ENCODE measurements around the gene YIPF5. TPM values are rescaled to one million over a fixed set of nuclear protein-coding genes. Genes with fewer than 3 reads are reported as not detected.

YIPF5 gene
- total and polyA plus RNA-seq, 2 donors (not counting 3 experiments of a cell fraction or from before 2014, with no cell fraction given) = 73.7 to 78.7 TPM

DNA sequence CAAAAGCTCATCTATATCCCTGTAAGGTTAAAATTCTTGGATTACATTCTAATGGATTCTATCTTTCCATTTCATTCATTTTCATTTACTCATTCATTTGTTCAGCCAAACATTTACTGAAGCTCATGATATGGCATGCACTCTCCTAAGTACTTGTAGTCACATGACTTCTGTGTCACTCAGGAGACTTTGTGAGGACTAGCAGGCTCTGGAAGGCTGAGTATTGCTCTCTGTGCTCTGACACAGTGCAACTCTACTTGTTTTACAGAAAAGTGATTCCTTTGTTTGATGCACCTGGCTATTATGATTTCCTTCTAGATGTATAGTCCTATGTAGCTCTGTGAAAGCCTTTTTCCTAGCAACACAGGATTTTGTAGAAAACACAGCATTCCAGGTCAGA, 53.0 kb downstream of the YIPF5 start:
- no peaks in the 10 kb centered on the region for H3K9me3 ChIP-seq (replicated peaks; ENCODE audit: control insufficient read depth, insufficient read depth, low read length)
- CTCF ChIA-PET = no interaction called here
- BruUV-seq (replicated peaks) = no TSS peak
- no peaks in the 10 kb centered on the region for H3K9me1 ChIP-seq (replicated peaks; ENCODE audit: control insufficient read depth, extremely low read depth, insufficient read depth, low read length)
- FAIRE-seq (no peak), DNase-seq (ENCODE audit: low read depth, low spot score) (peak; percentile 81)
- H4K20me1 ChIP-seq (replicated peaks; ENCODE audit: control insufficient read depth, extremely low read depth, insufficient read depth, low read length) = no peaks in the 10 kb centered on the region
- TF ChIP-seq, protein P1, sequence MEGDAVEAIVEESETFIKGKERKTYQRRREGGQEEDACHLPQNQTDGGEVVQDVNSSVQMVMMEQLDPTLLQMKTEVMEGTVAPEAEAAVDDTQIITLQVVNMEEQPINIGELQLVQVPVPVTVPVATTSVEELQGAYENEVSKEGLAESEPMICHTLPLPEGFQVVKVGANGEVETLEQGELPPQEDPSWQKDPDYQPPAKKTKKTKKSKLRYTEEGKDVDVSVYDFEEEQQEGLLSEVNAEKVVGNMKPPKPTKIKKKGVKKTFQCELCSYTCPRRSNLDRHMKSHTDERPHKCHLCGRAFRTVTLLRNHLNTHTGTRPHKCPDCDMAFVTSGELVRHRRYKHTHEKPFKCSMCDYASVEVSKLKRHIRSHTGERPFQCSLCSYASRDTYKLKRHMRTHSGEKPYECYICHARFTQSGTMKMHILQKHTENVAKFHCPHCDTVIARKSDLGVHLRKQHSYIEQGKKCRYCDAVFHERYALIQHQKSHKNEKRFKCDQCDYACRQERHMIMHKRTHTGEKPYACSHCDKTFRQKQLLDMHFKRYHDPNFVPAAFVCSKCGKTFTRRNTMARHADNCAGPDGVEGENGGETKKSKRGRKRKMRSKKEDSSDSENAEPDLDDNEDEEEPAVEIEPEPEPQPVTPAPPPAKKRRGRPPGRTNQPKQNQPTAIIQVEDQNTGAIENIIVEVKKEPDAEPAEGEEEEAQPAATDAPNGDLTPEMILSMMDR (IDR thresholded peaks at IDR 0.05; ENCODE audit: extremely low read depth in 1 of 2, insufficient read depth in 1 of 2, low read depth in 1 of 2, low read length in 2 of 2) = no peak
- no peak for TF ChIP-seq MYC (IDR thresholded peaks at IDR 0.05; ENCODE audit: low read depth, low read length)
- TF ChIP-seq GATA2 (IDR thresholded peaks at IDR 0.05; ENCODE audit: insufficient read depth, insufficient read length, low read depth, low read length) = no peak
- TF ChIP-seq POLR2A (IDR thresholded peaks at IDR 0.05; ENCODE audit: low read depth, low read length) = no peak
- TF ChIP-seq FOS (IDR thresholded peaks at IDR 0.05; ENCODE audit: borderline replicate concordance, insufficient read depth, low read length) = no peak
- TF ChIP-seq JUN (IDR thresholded peaks at IDR 0.05; ENCODE audit: borderline replicate concordance, insufficient read depth, insufficient read length, low read depth) = no peak
- no peak for TF ChIP-seq EZH2 (IDR thresholded peaks at IDR 0.05; ENCODE audit: borderline replicate concordance, low read depth, low read length, severe bottlenecking)
- TF ChIP-seq POLR2AphosphoS5 (IDR thresholded peaks at IDR 0.05; ENCODE audit: insufficient read depth, low read depth, low read length) = no peak
- TF ChIP-seq, protein P2, sequence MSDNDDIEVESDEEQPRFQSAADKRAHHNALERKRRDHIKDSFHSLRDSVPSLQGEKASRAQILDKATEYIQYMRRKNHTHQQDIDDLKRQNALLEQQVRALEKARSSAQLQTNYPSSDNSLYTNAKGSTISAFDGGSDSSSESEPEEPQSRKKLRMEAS (IDR thresholded peaks at IDR 0.05; ENCODE audit: insufficient read depth, insufficient read length) = no peak
- H3K79me2 ChIP-seq (ENCODE audit: control insufficient read depth, insufficient read depth, low read length) = no peaks in the 10 kb centered on the region
- H3K4me2 ChIP-seq (ENCODE audit: insufficient read depth, low read length) = no peak overlapping the region
- dilution Hi-C loops (cut with MboI; ENCODE audit: extremely low pct_ligation_motif_present, low sequenced_read_pairs) (no loop called here), intact Hi-C loops (cut with micrococcal nuclease) (no loop called here)
- H3K27me3 ChIP-seq (ENCODE audit: control insufficient read depth in 2 of 2, insufficient read depth in 2 of 2, low read length in 2 of 2) = no peaks in the 10 kb centered on the region
- no peak overlapping the region for H3K9ac ChIP-seq (replicated peaks; ENCODE audit: extremely low read depth, insufficient read depth, low read length)
- no peak overlapping the region for H2AFZ ChIP-seq (ENCODE audit: low read depth, low read length)
- no peak overlapping the region for H3K4me3 ChIP-seq (replicated peaks in 1 of 3; ENCODE audit: insufficient read depth in 1 of 3, low read depth in 1 of 3, low read length in 3 of 3)
- no peaks in the 10 kb centered on the region for H3K36me3 ChIP-seq (ENCODE audit: control insufficient read depth in 2 of 2, extremely low read depth in 1 of 2, insufficient read depth in 2 of 2, low read length in 2 of 2)
- H3K4me1 ChIP-seq (ENCODE audit: control insufficient read depth, extremely low read depth, insufficient read depth, low read length) = peaks cover 12% of the 10 kb centered on the region
- H3K27ac ChIP-seq (ENCODE audit: insufficient read depth, low read depth, low read length) = no peak overlapping the region
- POLR2A ChIA-PET = no interaction called here
